GM23248 (cell line): ENCODE results near the gene COMP. TPM values are rescaled to one million over a fixed set of nuclear protein-coding genes. Genes with fewer than 3 reads are reported as not detected.
A peak's percentile ranks its signal among the peaks of the same experiment; 100 is the strongest.

Source experiments
- DNase-seq: peaks from one replicate; pipeline ENCODE4 v3.0.0-alpha.2; 2015
- H2AFZ ChIP-seq: fragments of 200-600 bp; sonication (generic); 2 replicates; pipeline ENCODE4 v1.6.1; 2016; ENCODE audit warnings: antibody characterized with exemption
- H3F3A ChIP-seq: fragments of 200-600 bp; sonication (generic); 2 replicates; pipeline ENCODE4 v1.6.1; 2016; ENCODE audit warnings: mild to moderate bottlenecking, antibody characterized with exemption, mixed run types; ENCODE audit not compliant: insufficient read depth
- H3K27ac ChIP-seq: fragments of 200-600 bp; sonication (generic); 2 replicates; pipeline ENCODE4 v1.5.1; 2016; ENCODE audit warnings: mild to moderate bottlenecking
- H3K27me3 ChIP-seq: fragments of 200-600 bp; sonication (generic); replicated peaks from 2 replicates; pipeline ENCODE4 v1.6.1; 2016; ENCODE audit warnings: mild to moderate bottlenecking; ENCODE audit not compliant: insufficient read depth
- H3K36me3 ChIP-seq: fragments of 200-600 bp; sonication (generic); 2 replicates; pipeline ENCODE4 v1.6.1; 2016; ENCODE audit warnings: low read depth, mild to moderate bottlenecking
- H3K4me1 ChIP-seq: fragments of 200-600 bp; sonication (generic); 2 replicates; pipeline ENCODE4 v1.6.1; 2016; ENCODE audit warnings: mild to moderate bottlenecking; ENCODE audit not compliant: insufficient read depth
- H3K4me2 ChIP-seq: fragments of 200-600 bp; sonication (generic); one replicate; pipeline ENCODE4 v1.6.1; 2016; ENCODE audit warnings: mild to moderate bottlenecking; ENCODE audit not compliant: unreplicated experiment
- H3K4me3 ChIP-seq: fragments of 200-600 bp; sonication (generic); 2 replicates; pipeline ENCODE4 v1.5.1; 2016; ENCODE audit warnings: mild to moderate bottlenecking
- H3K79me2 ChIP-seq: fragments of 200-600 bp; sonication (generic); 2 replicates; pipeline ENCODE4 v1.6.1; 2016; ENCODE audit warnings: mild to moderate bottlenecking; ENCODE audit not compliant: insufficient read depth
- H3K9ac ChIP-seq: fragments of 200-600 bp; sonication (generic); 2 replicates; pipeline ENCODE4 v1.6.1; 2016; ENCODE audit warnings: mild to moderate bottlenecking
- H3K9me2 ChIP-seq: fragments of 200-600 bp; sonication (generic); 2 replicates; pipeline ENCODE4 v1.6.1; 2016; ENCODE audit warnings: mixed run types, mild to moderate bottlenecking, moderate library complexity; ENCODE audit not compliant: insufficient read depth
- H3K9me3 ChIP-seq: fragments of 200-600 bp; sonication (generic); one replicate; pipeline ENCODE4 v1.6.1; 2017; ENCODE audit warnings: low read depth
- H4K20me1 ChIP-seq: fragments of 200-600 bp; sonication (generic); 2 replicates; pipeline ENCODE4 v1.6.0; 2016; ENCODE audit not compliant: insufficient read depth
- EZH2 ChIP-seq: fragments of 200-600 bp; sonication (generic); IDR thresholded peaks from 2 replicates; pipeline ENCODE4 v1.6.1; 2018; ENCODE audit warnings: antibody characterized with exemption, mild to moderate bottlenecking; ENCODE audit not compliant: insufficient read depth, poor library complexity, severe bottlenecking
- EZH2phosphoT487 ChIP-seq: fragments of 200-600 bp; sonication (generic); IDR thresholded peaks from 2 replicates; pipeline ENCODE4 v1.6.1; 2018; ENCODE audit warnings: antibody characterized with exemption, moderate library complexity, mild to moderate bottlenecking, low read depth; ENCODE audit not compliant: insufficient read depth
- WGBS, 2 experiments: methylation state at CpG; one replicate each; pipeline ENCODE4 v1.1.6; 2015 to 2017; ENCODE audit warnings: low lambda C conversion rate in 2 of 2, low coverage in 1 of 2; ENCODE audit errors: missing lambda C conversion rate in 2 of 2; 5-methylcytosine and 5-hydroxymethylcytosine counted together
- in situ Hi-C: fragments of 300-500 bp; cut with MboI; formaldehyde crosslinking; loops from 2 replicates; pipeline ENCODE4 v1.15.0; 2020
- polyA plus RNA-seq: library from polyadenylated mRNA; unstranded; fragments of >200 nt; fragmentation: Nextera tagmentation; extraction: Ambion mirVana; gene quantifications from 2 replicates; pipeline ENCODE4 v1.2.1, GENCODE V29; 2016
- total RNA-seq: library from RNA; depleted of rRNA; stranded (reverse); fragments of >200 nt; shearing (Covaris generic); gene quantifications from 2 replicates; pipeline ENCODE4 v1.2.3, GENCODE V29; 2014

Gene COMP
- total and polyA plus RNA-seq, 2 experiments from 2014 or later = 93.8 to 252 TPM

GRCh38 chr19:18789883-18790565 is 1.1 kb downstream of the COMP start:
- Histone ChIP-seq H3K9me3 (no peaks in the 10 kb centered on the region), H3F3A (no peaks in the 10 kb centered on the region), H3K27ac (no peak overlapping the region), H3K79me2 (no peaks in the 10 kb centered on the region), H3K9me2 (no peaks in the 10 kb centered on the region), H2AFZ (peak overlapping the region; percentile 70), H3K4me3 (peak overlapping the region; percentile 56), H3K4me1 (no peaks in the 10 kb centered on the region; the same call in 1 of the 2 replicates), H3K27me3 (peaks cover 44% of the 10 kb centered on the region), H3K36me3 (no peaks in the 10 kb centered on the region), H4K20me1 (no peaks in the 10 kb centered on the region), H3K4me2 (peak overlapping the region; percentile 51), H3K9ac (no peak overlapping the region)
- 3 to 7% methylated on average over 30 to 33 of the region's 65 CpGs for WGBS, 2 experiments
- TF ChIP-seq EZH2 = peak; percentile 99
- TF ChIP-seq EZH2phosphoT487 = no peak; the same call in 1 of the 2 replicates
- in situ Hi-C loops = no loop called here
- peak; percentile 59 for DNase-seq

GRCh38 chr19:18789422-18789869 is 1.7 kb downstream of the COMP start:
- H3F3A ChIP-seq = no peaks in the 10 kb centered on the region
- in situ Hi-C loops = no loop called here
- no peaks in the 10 kb centered on the region for H4K20me1 ChIP-seq
- TF ChIP-seq EZH2 (no peak), EZH2phosphoT487 (no peak)
- no peak overlapping the region for H3K4me2 ChIP-seq
- no peak overlapping the region for H3K9ac ChIP-seq
- H3K4me3 ChIP-seq = peak overlapping the region; percentile 56; the same call in 1 of the 2 replicates
- DNase-seq = no peak
- H2AFZ ChIP-seq = no peak overlapping the region
- H3K36me3 ChIP-seq = no peaks in the 10 kb centered on the region
- H3K79me2 ChIP-seq = no peaks in the 10 kb centered on the region
- H3K9me3 ChIP-seq = no peaks in the 10 kb centered on the region
- no peaks in the 10 kb centered on the region; the same call in 1 of the 2 replicates for H3K4me1 ChIP-seq
- H3K9me2 ChIP-seq = no peaks in the 10 kb centered on the region
- 2 to 5% methylated on average over 7 to 31 of the region's 38 CpGs for WGBS, 2 experiments
- H3K27me3 ChIP-seq = peaks cover 44% of the 10 kb centered on the region
- no peak overlapping the region for H3K27ac ChIP-seq

- no peaks in the 10 kb centered on the region for H3K9me3 ChIP-seq
- no peaks in the 10 kb centered on the region for H4K20me1 ChIP-seq
- peak; percentile 34 for DNase-seq
- H3K4me3 ChIP-seq = no peak overlapping the region
- H3K9ac ChIP-seq = no peak overlapping the region
- no peaks in the 10 kb centered on the region; the same call in 1 of the 2 replicates for H3K4me1 ChIP-seq
- peaks cover 44% of the 10 kb centered on the region for H3K27me3 ChIP-seq
- H3F3A ChIP-seq = no peaks in the 10 kb centered on the region
- no peak overlapping the region for H3K27ac ChIP-seq
- in situ Hi-C loops = no loop called here
- TF ChIP-seq EZH2 (no peak), EZH2phosphoT487 (peak; percentile 68; the same call in 1 of the 2 replicates)
- no peaks in the 10 kb centered on the region for H3K36me3 ChIP-seq
- no peaks in the 10 kb centered on the region for H3K79me2 ChIP-seq
- H3K4me2 ChIP-seq = no peak overlapping the region
- WGBS, 2 experiments = 4 to 7% methylated on average over 50 to 66 of the region's 68 CpGs
- no peak overlapping the region for H2AFZ ChIP-seq
- H3K9me2 ChIP-seq = no peaks in the 10 kb centered on the region
Measured at GRCh38 chr19:18788529-18789421, 2.3 kb downstream of the COMP start.

- Histone ChIP-seq H2AFZ (no peak overlapping the region), H3K4me2 (peak overlapping the region; percentile 35), H4K20me1 (no peaks in the 10 kb centered on the region), H3K4me3 (no peak overlapping the region), H3K79me2 (no peaks in the 10 kb centered on the region), H3K9ac (no peak overlapping the region), H3K27me3 (peaks cover 29% of the 10 kb centered on the region), H3K27ac (no peak overlapping the region), H3K4me1 (no peaks in the 10 kb centered on the region), H3K36me3 (no peaks in the 10 kb centered on the region), H3F3A (no peaks in the 10 kb centered on the region), H3K9me2 (no peaks in the 10 kb centered on the region), H3K9me3 (no peaks in the 10 kb centered on the region)
- WGBS, 2 experiments = 7 to 13% methylated on average over 43 to 55 of the region's 65 CpGs
- no peak for TF ChIP-seq EZH2phosphoT487
- TF ChIP-seq EZH2 = no peak
- peak; percentile 89 for DNase-seq
- in situ Hi-C loops = no loop called here
Measured at GRCh38 chr19:18785179-18786124, 5.7 kb downstream of the COMP start.
